ENCODE results near the gene EARS2. TPM values are rescaled to one million over a fixed set of nuclear protein-coding genes. Genes with fewer than 3 reads are reported as not detected.
"Not testable (repeated sequence)": the region's sequence is repeated elsewhere in the genome, so short reads cannot be mapped to it uniquely, and the experiment has no call there.

Gene EARS2
- total RNA-seq, 2 experiments from 2014 or later = 11.0 to 11.2 TPM

DNA sequence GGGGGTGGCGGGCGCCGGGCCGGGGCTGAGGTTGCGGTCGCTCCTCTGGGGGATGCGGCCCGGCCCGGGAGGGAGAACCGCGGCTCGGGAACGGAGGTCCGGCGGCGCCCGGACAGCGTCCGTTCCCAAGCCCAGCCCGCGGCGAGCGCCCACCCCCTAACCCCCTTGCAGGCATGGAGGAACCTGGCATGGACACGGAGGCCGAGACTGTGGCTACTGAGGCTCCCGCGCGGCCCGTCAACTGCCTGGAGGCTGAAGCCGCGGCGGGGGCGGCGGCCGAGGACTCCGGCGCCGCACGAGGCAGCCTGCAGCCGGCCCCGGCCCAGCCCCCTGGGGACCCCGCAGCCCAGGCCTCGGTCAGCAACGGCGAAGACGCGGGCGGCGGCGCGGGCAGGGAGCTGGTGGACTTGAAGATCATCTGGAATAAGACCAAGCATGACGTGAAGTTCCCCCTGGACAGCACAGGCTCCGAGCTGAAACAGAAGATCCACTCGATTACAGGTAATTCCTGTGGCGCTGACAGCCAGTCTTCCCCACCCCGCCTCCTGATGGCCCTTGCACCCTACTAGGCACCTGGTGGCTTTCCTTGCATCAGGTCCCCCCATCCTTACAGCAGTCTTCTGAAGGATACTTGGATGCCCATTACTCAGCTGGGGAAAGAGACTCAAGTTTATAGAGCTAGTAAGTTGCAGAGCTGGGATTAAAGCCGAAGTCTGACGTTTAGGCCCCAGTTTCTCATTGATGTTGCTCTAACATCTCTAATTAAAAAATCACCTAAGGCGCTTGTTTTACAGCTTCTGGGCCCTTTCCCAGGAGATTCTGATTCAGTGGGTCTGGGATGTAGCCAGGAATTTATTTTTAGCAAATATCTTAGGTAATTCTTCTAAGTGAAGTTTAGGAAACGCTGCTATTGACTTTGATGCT lies 891 bp upstream of the EARS2 start:
- H3K27ac Mint-ChIP-seq = peak overlapping the region; percentile 87
- H3K36me3 Mint-ChIP-seq = peaks cover 2% of the 10 kb centered on the region
- peak overlapping the region; percentile 93 for H3K4me3 Mint-ChIP-seq
- DNase-seq (no peak), ATAC-seq (ENCODE audit: low read depth) (peak; percentile 6)
- H3K4me1 Mint-ChIP-seq = peaks cover 24% of the 10 kb centered on the region
- no peaks in the 10 kb centered on the region for H3K9me3 Mint-ChIP-seq
- POLR2A ChIA-PET = interaction anchor here (0.7 to 2.3 kb wide), 9 partner anchors 11 to 126 kb away, joined by 3 to 30 read pairs (median 4); partner anchors contain the start of genes COG7, GGA2 and NDUFAB1
- H3K27me3 Mint-ChIP-seq = no peaks in the 10 kb centered on the region

DNA sequence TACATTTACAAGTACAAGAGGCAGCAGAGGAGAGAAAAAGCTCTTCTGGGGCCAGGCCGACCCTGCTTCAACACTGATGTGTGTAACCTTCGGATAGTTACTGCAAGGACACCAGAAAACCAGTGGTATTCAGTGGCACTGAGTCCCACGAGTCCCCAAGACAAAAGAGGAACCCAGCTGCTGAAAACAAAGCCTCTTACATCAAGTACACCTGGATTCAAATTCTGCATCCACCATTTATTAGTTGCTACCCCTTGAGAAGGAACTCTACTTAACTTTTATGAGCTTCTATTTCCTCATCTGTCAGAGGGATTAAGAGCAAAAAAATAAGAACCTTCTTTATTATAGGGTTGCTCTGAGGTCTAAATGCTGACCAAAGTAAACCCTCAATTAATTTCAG lies 2.6 kb downstream of the EARS2 start:
- no peaks in the 10 kb centered on the region for H3K9me3 Mint-ChIP-seq
- H3K36me3 Mint-ChIP-seq = peaks cover 11% of the 10 kb centered on the region
- no peak overlapping the region for H3K4me3 Mint-ChIP-seq
- DNase-seq (no peak), ATAC-seq (ENCODE audit: low read depth) (no peak)
- peaks cover 16% of the 10 kb centered on the region for H3K4me1 Mint-ChIP-seq
- POLR2A ChIA-PET = no interaction called here
- H3K27me3 Mint-ChIP-seq = no peaks in the 10 kb centered on the region
- no peak overlapping the region for H3K27ac Mint-ChIP-seq

DNA sequence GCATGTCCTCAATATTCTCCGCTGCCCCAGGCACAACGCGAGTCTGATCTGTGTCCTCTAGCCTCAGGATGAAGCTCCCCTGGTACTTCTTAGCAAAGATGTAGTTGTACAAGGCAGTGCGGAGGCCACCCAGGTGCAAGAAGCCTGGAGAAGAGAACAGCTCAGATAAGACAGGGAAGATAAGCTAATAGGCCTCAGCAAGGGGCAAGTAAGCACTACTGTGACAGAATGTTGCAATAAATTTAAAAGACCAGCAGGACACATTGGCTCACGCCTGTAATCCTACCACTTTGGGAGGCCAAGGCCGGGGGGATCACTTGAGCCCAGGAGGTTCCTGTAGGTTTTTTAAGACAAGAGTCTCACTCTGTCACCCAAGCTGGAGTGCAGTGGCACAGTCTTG lies 5.0 kb downstream of the EARS2 start:
- Mint-ChIP-seq H3K4me1 (peaks cover 11% of the 10 kb centered on the region), H3K9me3 (no peaks in the 10 kb centered on the region), H3K4me3 (no peak overlapping the region), H3K36me3 (peaks cover 16% of the 10 kb centered on the region), H3K27me3 (no peaks in the 10 kb centered on the region), H3K27ac (peak overlapping the region; percentile 2)
- POLR2A ChIA-PET = interaction anchor here (0.8 kb wide), 1 partner anchor 47 kb away, joined by 4 read pairs; no protein-coding TSS in a partner anchor
- DNase-seq (no peak), ATAC-seq (ENCODE audit: low read depth) (no peak)

DNA sequence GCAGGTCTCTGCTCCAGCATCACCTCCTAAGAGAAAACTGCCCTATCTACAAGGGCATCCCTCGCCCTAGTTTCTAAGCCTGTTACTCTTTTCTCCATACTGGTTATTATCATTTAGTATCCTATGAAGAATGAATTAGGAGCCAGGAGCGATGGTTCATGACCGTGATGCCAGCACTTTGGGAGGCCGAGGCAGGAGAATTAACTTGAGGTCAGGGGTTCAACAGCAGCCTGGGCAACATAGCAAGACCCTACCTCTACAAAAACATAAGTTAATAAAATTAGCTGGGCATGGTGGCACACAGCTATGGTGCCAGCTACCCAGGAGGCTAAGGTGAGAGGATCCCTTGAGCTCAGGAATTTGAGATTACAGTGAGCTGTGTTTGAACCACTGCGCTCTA lies 7.2 kb downstream of the EARS2 start:
- H3K27me3 Mint-ChIP-seq = no peaks in the 10 kb centered on the region
- H3K36me3 Mint-ChIP-seq = peaks cover 16% of the 10 kb centered on the region
- no peak overlapping the region for H3K27ac Mint-ChIP-seq
- H3K9me3 Mint-ChIP-seq = no peaks in the 10 kb centered on the region
- POLR2A ChIA-PET = no interaction called here
- H3K4me3 Mint-ChIP-seq = no peak overlapping the region
- DNase-seq (no peak), ATAC-seq (ENCODE audit: low read depth) (no peak)
- peaks cover 3% of the 10 kb centered on the region for H3K4me1 Mint-ChIP-seq

DNA sequence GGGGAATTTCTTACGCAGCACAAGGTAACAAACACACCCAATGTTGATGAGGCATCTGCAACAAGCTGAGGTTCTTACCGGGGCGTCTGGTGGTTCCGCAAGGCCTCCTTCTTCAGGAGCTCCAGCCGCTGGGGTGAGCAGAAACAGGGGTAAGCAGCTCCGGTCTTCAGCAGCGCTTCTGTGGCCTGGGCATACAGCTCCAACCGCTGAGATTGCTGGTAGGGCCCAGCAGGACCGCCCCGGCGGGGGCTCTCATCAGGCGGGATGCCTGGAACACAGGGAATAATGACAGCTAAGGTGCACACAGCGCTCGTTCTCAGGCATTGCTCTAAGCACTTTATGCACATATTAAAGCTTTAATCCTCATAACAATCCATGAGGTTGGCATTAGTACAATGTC lies 12.7 kb downstream of the EARS2 start:
- no peak for DNase-seq
- Mint-ChIP-seq H3K27ac (no peak overlapping the region), H3K4me3 (no peak overlapping the region), H3K27me3 (no peaks in the 10 kb centered on the region), H3K9me3 (no peaks in the 10 kb centered on the region), H3K36me3 (peaks cover 12% of the 10 kb centered on the region), H3K4me1 (peaks cover 3% of the 10 kb centered on the region)
- ATAC-seq (ENCODE audit: low read depth) = no peak
- POLR2A ChIA-PET = interaction anchor here (0.9 kb wide), 1 partner anchor 134 kb away, joined by 3 read pairs; the partner anchor contains the start of gene PLK1

DNA sequence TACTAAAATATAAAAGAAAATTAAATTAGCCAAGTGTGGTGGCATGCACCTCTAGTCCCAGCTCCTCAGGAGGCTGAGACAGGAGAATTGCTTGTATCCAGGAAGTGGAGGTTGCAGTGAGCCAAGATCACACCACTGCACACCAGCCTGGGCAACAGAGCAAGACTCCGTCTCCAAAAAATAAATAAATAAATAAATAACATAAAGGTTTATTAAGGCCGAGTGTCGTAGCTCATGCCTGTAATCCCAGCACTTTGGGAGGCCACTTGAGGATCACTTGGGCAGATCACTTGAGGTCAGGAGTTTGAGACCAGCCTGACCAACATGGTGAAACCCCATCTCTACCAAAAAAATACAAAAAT lies 16.4 kb downstream of the EARS2 start:
- H3K36me3 Mint-ChIP-seq = not testable (repeated sequence)

DNA sequence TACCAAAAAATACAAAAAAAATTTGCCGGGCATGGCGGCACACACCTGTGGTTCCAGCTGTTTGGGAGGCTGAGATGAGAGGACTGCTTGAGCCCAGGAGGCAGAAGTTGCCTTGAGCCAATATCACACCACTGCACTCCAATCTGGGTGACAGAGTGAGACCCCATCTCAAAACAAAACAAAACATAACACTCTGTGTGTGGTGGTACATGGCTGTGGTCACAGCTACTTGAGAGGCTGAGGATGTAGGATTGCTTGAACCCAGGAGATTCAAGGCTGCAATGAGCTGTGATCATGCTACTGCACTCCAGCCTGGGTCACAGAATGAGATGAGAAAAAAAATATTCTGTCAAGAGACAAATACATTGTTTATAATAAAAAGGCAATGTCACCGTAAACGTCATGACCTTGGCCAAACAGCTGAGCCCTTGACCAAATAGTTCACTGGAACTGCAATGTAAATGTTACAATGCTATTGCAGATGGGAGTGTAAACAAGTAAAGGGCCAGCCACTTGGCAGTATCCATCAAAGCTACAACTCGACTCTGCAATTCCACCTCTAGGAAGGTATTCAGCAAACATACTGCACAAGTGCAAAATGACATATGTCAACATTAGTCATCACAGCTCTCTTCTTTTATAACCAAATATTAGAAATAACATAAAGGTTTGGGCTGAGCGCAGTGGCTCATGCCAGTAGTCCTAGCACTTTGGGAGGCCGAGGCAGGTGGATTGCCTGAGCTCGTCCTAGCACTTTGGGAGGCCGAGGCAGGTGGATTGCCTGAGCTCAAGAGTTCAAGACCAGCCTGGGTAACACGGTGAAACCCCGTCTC lies 16.9 kb downstream of the EARS2 start:
- Mint-ChIP-seq H3K27me3 (no peaks in the 10 kb centered on the region), H3K9me3 (no peaks in the 10 kb centered on the region), H3K36me3 (peaks cover 8% of the 10 kb centered on the region), H3K4me3 (no peak overlapping the region), H3K27ac (no peak overlapping the region), H3K4me1 (peaks cover 3% of the 10 kb centered on the region)
- DNase-seq (no peak), ATAC-seq (ENCODE audit: low read depth) (no peak)
- POLR2A ChIA-PET = interaction anchor here (1.5 kb wide), 1 partner anchor 18 kb away, joined by 4 read pairs; the partner anchor contains the start of genes EARS2 and UBFD1

More for the DNA sequence above, 16.4 kb downstream of the EARS2 start:
- POLR2A ChIA-PET; H3K4me1 Mint-ChIP-seq; H3K4me3 Mint-ChIP-seq; H3K27me3 Mint-ChIP-seq; H3K9me3 Mint-ChIP-seq; ATAC-seq (ENCODE audit: low read depth); H3K27ac Mint-ChIP-seq; DNase-seq: not testable (repeated sequence)

DNA sequence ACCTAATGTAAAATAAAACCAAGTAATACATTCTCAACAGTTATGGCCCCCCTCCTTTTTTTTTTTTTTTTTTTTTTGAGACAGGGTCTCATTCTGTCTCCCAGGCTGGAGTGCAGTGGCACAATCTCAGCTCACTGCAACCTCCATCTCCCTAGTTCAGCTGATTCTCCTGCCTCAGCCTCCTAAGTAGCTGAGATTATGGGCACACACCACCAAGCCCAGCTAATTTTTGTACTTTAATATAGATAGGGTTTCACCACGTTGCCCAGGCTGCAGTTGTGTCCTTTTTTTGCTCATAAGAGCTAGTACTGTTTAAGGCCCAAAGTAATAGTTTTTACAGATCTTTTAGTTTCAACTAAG lies 18.3 kb downstream of the EARS2 start:
- no peak for ATAC-seq (ENCODE audit: low read depth)
- no peak overlapping the region for H3K27ac Mint-ChIP-seq
- no peaks in the 10 kb centered on the region for H3K27me3 Mint-ChIP-seq
- peaks cover 3% of the 10 kb centered on the region for H3K4me1 Mint-ChIP-seq
- H3K9me3 Mint-ChIP-seq = no peaks in the 10 kb centered on the region
- H3K36me3 Mint-ChIP-seq = peaks cover 8% of the 10 kb centered on the region
- no peak overlapping the region for H3K4me3 Mint-ChIP-seq
- DNase-seq = no peak
- POLR2A ChIA-PET = interaction anchor here (1.5 kb wide), 1 partner anchor 19 kb away, joined by 4 read pairs; the partner anchor contains the start of genes EARS2 and UBFD1

DNA sequence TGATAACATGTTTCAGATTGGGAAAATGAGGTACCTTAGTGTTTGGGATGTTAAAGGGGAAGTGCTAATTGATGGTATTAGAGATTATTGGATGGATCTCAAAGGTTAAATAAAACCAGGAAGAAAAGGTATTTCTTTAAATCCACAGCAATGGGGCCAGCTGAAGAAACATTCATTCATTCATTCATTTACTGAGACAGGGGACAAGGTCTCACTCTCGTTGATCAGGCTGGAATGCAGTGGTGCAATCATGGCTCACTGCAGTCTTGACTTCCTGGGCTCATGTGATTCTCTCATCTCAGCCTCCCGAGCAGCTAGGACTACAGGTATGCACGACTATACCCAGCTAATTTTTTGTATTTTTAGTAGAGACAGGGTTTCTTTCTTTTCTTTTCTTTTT lies 19.8 kb downstream of the EARS2 start:
- POLR2A ChIA-PET = interaction anchor here (1.2 kb wide), 1 partner anchor 8 kb away, joined by 3 read pairs; no protein-coding TSS in a partner anchor
- DNase-seq (no peak), ATAC-seq (ENCODE audit: low read depth) (no peak)
- peaks cover 3% of the 10 kb centered on the region for H3K4me1 Mint-ChIP-seq
- no peak overlapping the region for H3K4me3 Mint-ChIP-seq
- no peaks in the 10 kb centered on the region for H3K27me3 Mint-ChIP-seq
- no peaks in the 10 kb centered on the region for H3K9me3 Mint-ChIP-seq
- H3K27ac Mint-ChIP-seq = no peak overlapping the region
- peaks cover 15% of the 10 kb centered on the region for H3K36me3 Mint-ChIP-seq

DNA sequence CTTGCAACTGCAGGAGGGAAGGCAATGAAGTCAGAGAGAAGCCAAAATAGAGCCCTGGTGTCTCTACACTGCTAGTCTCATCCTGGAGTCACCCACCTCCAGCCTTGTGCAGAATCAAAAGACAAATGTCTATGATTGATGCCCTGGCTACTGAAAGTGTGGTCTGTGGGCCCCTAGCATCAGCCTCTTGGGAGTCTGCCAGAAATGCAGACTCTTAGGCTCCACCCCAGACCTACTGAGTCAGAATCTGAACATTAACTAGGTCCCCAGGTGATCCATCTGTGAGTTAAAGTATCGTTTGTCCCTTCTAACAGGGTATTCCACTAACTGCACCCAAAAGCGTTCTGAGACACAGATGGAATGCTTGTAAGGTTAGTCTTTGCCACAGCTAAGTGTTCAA lies 21.2 kb downstream of the EARS2 start:
- Mint-ChIP-seq H3K27ac (no peak overlapping the region), H3K36me3 (peaks cover 10% of the 10 kb centered on the region), H3K4me1 (peaks cover 3% of the 10 kb centered on the region), H3K9me3 (no peaks in the 10 kb centered on the region), H3K4me3 (no peak overlapping the region), H3K27me3 (no peaks in the 10 kb centered on the region)
- POLR2A ChIA-PET = no interaction called here
- ATAC-seq (ENCODE audit: low read depth) (no peak), DNase-seq (no peak)

DNA sequence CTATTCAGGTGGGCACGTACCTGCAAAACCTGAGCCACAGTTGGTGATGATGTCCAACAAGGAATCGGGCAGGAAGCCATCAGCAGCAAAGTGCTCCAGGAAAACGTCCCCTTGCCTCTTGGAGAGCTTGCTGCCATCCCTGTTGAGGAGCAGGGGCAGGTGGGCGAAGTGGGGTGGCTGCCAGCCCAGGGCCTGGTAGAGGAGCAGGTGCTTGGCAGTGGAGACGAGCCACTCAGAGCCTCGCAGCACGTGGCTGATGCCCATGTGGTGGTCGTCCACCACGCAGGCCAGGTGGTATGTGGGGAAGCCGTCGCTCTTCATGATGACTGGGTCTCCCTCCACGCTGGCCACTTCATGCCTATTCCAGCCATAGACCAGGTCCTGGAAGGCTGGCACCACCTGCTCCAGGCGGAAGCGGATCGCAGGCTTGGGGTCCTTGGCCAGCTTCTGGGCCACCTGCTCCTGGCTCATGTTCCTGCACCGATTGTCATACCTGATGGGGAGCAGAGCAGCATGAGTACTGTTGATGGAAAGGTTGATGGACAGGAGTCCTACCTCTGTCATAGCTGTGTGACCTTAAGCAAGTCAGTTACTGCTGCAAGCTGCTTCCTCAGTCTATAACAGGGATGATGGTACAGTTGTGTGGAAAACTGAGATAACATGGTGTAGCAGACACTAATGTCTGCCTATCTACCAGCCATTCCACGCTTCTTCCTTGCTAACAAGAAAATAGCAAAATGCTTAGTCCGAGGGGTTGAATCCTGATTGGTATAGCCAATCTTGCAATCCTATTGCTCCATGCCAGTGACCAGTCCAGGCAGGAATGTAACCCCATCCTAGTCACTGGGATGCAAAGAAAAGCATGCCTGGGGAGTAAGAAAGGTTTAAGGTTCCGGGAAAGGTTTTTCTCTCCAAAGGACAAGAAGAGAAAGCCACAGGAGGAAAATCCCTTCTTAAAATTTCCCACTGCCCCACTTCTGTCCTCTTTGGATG lies 22.0 kb downstream of the EARS2 start:
- ATAC-seq (ENCODE audit: low read depth) (no peak), DNase-seq (no peak)
- Mint-ChIP-seq H3K4me3 (no peak overlapping the region), H3K27ac (no peak overlapping the region), H3K9me3 (no peaks in the 10 kb centered on the region), H3K4me1 (peaks cover 3% of the 10 kb centered on the region), H3K36me3 (peaks cover 10% of the 10 kb centered on the region), H3K27me3 (no peaks in the 10 kb centered on the region)
- POLR2A ChIA-PET = no interaction called here

DNA sequence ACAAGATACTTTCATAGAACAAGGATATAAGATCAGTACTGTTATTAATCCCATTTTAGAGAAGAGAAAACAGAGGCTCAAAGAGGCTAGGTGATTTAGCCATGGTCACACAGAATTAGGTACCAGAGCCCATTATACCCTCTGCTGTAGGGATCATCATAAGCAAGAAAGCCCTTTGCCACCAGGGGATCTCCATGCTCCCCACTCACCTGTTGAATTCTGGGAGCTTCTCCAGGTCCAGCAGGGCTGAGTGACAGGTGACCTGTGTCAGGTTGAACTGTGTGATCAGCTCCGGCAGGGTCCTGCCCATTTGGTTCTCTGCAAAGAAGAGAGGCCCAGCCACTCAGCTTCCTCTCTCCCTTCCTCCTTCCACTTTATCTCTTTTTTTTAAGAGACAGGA lies 24.7 kb downstream of the EARS2 start:
- POLR2A ChIA-PET = no interaction called here
- ATAC-seq (ENCODE audit: low read depth) = no peak
- no peaks in the 10 kb centered on the region for H3K27me3 Mint-ChIP-seq
- H3K27ac Mint-ChIP-seq = no peak overlapping the region
- DNase-seq = no peak
- no peaks in the 10 kb centered on the region for H3K9me3 Mint-ChIP-seq
- no peak overlapping the region for H3K4me3 Mint-ChIP-seq
- H3K36me3 Mint-ChIP-seq = peaks cover 12% of the 10 kb centered on the region
- H3K4me1 Mint-ChIP-seq = no peaks in the 10 kb centered on the region

DNA sequence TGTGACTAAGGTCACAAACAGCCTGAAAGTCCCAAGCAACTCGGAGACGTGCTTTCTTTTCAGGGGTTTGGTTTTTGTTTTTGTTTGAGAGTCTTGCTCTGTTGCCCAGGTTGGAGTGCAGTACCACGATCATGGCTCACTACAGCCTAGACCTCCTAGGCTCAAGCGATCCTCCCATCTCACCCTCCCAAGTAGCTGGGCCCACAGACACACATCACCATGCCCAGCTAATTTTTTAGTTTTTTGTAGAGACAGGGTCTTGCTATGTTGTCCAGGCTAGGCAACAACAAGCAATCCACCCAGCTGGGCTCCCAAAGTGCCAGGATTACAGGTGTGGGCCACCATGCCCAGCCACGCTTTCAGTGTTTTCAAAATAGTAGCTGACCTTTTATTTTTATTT lies 27.1 kb downstream of the EARS2 start:
- POLR2A ChIA-PET = no interaction called here
- no peaks in the 10 kb centered on the region for H3K9me3 Mint-ChIP-seq
- no peak overlapping the region for H3K27ac Mint-ChIP-seq
- no peak for ATAC-seq (ENCODE audit: low read depth)
- peaks cover 12% of the 10 kb centered on the region for H3K36me3 Mint-ChIP-seq
- H3K27me3 Mint-ChIP-seq = no peaks in the 10 kb centered on the region
- H3K4me1 Mint-ChIP-seq = no peaks in the 10 kb centered on the region
- no peak for DNase-seq
- no peak overlapping the region for H3K4me3 Mint-ChIP-seq

All from activated naive CD8-positive, alpha-beta T cell treated with anti-CD3 and anti-CD28 coated beads, Interleukin-2, amount 10 ng/mL, durations not matched to agents 7 days and 5 days (primary cell).